Adrenal gland (tissue), 5 donors: Measurements from ENCODE around the gene CCR3.

ENCODE experiments used
- POLR2A ChIP-seq, 2 donors: fragments of 450-650 bp; IDR thresholded peaks; one replicate each; pipeline ENCODE4 v1.6.1; 2017; ENCODE audit warnings: antibody characterized with exemption in 2 of 2, mild to moderate bottlenecking in 2 of 2, moderate library complexity in 1 of 2
- TF ChIP-seq, protein P1 (sequence below), 6 experiments: fragments of 450-650 bp in 4 of 6; fragments of 200-600 bp in 2 of 6; sonication (generic) in 1 of 6; IDR thresholded peaks; 1 replicate in 5 of 6; 2 replicates in 1 of 6; pipeline versions ENCODE4 v1.5.1 to v1.8.0; 2016 to 2021; ENCODE audit warnings: antibody characterized with exemption in 6 of 6, mild to moderate bottlenecking in 2 of 6, moderate library complexity in 1 of 6
- donor health status: DM: no; HTN: no; CAD: no.

GRCh38 chr3:46296826-46297225 is 54.6 kb downstream of the CCR3 start:
- TF ChIP-seq, protein P1, sequence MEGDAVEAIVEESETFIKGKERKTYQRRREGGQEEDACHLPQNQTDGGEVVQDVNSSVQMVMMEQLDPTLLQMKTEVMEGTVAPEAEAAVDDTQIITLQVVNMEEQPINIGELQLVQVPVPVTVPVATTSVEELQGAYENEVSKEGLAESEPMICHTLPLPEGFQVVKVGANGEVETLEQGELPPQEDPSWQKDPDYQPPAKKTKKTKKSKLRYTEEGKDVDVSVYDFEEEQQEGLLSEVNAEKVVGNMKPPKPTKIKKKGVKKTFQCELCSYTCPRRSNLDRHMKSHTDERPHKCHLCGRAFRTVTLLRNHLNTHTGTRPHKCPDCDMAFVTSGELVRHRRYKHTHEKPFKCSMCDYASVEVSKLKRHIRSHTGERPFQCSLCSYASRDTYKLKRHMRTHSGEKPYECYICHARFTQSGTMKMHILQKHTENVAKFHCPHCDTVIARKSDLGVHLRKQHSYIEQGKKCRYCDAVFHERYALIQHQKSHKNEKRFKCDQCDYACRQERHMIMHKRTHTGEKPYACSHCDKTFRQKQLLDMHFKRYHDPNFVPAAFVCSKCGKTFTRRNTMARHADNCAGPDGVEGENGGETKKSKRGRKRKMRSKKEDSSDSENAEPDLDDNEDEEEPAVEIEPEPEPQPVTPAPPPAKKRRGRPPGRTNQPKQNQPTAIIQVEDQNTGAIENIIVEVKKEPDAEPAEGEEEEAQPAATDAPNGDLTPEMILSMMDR (IDR thresholded peaks at IDR 0.05): no peak
- no peak for TF ChIP-seq POLR2A (IDR thresholded peaks at IDR 0.05)
